GM18526 (cell line): Measurements from ENCODE around the gene PTHLH.

ENCODE experiments used
- POLR2A ChIP-seq: IDR thresholded peaks from 3 replicates; pipeline ENCODE4 v1.6.1; 2011; ENCODE audit not compliant: insufficient read length; ENCODE audit errors: extremely low read depth

Gene PTHLH

GRCh38 chr12:27965966-27966365, 6.6 kb downstream of the PTHLH start:
- no peak for TF ChIP-seq POLR2A

- no peak for TF ChIP-seq POLR2A
Observed at GRCh38 chr12:27965411-27965810, 7.1 kb downstream of the PTHLH start.

- TF ChIP-seq POLR2A: no peak
Observed at GRCh38 chr12:27964123-27964522, 8.4 kb downstream of the PTHLH start.

GRCh38 chr12:27960821-27961220, 11.7 kb downstream of the PTHLH start:
- no peak for TF ChIP-seq POLR2A

- TF ChIP-seq POLR2A: no peak
Observed at GRCh38 chr12:27958675-27959074, 13.9 kb downstream of the PTHLH start.

- no peak for TF ChIP-seq POLR2A
Observed at GRCh38 chr12:27957366-27957765, 15.2 kb downstream of the PTHLH start.

- TF ChIP-seq POLR2A: no peak
Observed at GRCh38 chr12:27953817-27954216, 18.7 kb downstream of the PTHLH start.

- no peak for TF ChIP-seq POLR2A
Observed at GRCh38 chr12:27953348-27953747, 19.2 kb downstream of the PTHLH start.

- TF ChIP-seq POLR2A: no peak
Observed at GRCh38 chr12:27952510-27952909, 20.0 kb downstream of the PTHLH start.

GRCh38 chr12:27951898-27952297, 20.6 kb downstream of the PTHLH start:
- TF ChIP-seq POLR2A: no peak

- no peak for TF ChIP-seq POLR2A
Observed at GRCh38 chr12:27946421-27946820, 26.1 kb downstream of the PTHLH start.

GRCh38 chr12:27940756-27941402, 31.7 kb downstream of the PTHLH start:
- no peak for TF ChIP-seq POLR2A

- TF ChIP-seq POLR2A: no peak
Observed at GRCh38 chr12:27940245-27940644, 32.3 kb downstream of the PTHLH start.

- no peak for TF ChIP-seq POLR2A
Observed at GRCh38 chr12:27937768-27938167, 34.8 kb downstream of the PTHLH start.

GRCh38 chr12:27936196-27936595, 36.3 kb downstream of the PTHLH start:
- no peak for TF ChIP-seq POLR2A

GRCh38 chr12:27934276-27934675, 38.3 kb downstream of the PTHLH start:
- no peak for TF ChIP-seq POLR2A

GRCh38 chr12:27931390-27931789, 41.1 kb downstream of the PTHLH start:
- no peak for TF ChIP-seq POLR2A
